GM18909 (cell line): ENCODE measurements around the gene ATP6V0A4.

Source experiments
- ATAC-seq: cut with Tn5 transposase; IDR thresholded peaks from one replicate; pipeline ENCODE4 v1.9.1; 2021; ENCODE audit warnings: mild to moderate bottlenecking; ENCODE audit not compliant: unreplicated experiment, poor library complexity

Gene ATP6V0A4

GRCh38 chr7:138665249-138665648 lies 132.7 kb downstream of the ATP6V0A4 start:
- no peak for ATAC-seq

DNA sequence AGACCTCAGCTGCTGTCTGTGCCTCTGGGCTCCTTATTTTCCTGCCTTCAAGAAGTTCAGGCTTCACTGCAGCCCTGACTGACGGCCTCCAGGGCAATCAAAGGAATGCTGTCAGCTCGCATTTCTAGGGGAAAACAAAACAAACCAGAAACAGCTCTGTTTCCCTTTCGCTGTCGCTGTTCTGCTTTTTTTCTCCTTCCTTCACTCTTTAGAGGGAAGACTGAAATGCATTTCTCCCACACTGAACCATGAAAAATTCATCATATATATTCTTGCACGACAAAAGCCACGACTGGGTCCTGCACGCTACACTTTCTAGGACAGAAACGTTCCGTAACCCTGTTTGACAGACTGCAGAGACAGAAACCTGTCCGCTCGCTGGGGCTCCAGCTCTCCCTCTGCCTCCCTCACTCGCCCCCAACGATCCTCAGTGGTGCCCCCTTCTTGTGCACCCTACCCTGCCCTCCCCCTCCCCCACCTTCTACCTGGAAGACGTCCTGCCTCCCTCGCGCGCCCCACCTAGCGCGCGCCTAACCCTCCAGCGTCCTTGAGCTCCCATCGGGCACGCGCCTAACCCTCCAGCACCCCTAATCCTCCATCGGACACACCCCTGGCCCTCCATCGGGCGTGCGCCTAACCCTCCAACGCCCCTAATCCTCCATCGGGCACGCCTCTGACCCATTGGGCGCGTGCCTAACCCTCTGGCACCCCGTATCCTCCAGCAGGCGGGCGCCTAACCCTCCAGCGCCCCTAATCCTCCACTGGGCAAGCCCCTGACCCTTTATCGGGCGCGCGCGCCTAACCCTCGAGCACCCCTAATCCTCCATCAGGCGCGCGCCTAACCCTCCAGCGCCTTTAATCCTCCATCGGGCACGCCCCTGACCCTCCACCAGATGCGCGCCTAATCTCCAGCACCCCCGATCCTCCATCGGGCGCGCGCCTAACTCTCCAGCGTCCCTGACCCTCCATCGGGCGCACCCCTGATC lies 134.0 kb downstream of the ATP6V0A4 start:
- no peak for ATAC-seq

DNA sequence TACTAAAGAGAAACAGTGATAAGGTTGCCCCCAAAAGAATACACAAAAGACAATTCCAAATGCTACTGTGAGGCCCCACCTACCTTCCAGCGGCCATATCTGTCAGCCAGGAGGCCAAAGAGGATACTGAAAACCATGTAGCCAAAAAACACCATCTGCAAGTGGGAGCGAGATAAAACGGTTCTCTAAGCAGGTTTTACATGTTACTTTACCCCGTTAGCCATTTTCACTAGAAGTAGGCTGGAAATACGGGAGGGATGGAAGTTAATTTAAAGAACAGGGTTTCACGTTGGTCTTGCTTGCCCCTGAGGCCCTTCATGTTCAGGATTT lies 135.0 kb downstream of the ATP6V0A4 start:
- no peak for ATAC-seq

- no peak for ATAC-seq
Observed at GRCh38 chr7:138662076-138662990, 135.7 kb downstream of the ATP6V0A4 start.

- no peak for ATAC-seq
Observed at GRCh38 chr7:138661069-138661635, 136.8 kb downstream of the ATP6V0A4 start.

GRCh38 chr7:138658889-138659288 lies 139.1 kb downstream of the ATP6V0A4 start:
- no peak for ATAC-seq

DNA sequence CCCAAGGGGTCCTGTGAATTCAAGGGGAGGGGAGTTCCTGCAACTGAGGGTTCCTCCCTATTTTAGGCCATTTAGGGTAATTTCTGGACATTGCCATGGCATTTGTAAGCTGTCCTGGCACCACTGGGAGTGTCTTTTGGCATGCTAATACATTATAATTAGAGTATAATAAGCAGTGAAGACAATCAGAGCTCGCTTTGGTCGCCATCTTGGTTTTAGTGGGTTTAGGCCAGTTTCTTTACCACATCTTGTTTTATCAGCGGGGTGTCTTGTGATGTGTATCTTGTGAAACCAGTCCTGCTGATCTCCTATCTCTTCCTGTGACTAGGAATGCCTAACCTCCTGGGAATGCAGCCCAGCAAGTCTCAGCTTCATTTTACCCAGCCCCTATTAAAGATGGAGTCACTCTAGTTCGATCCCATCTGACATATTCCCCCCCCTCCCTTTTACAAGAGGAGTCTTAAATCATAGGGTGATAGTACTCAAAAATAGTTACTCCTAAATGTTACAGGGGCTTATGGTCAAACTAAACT lies 140.1 kb downstream of the ATP6V0A4 start:
- no peak for ATAC-seq

DNA sequence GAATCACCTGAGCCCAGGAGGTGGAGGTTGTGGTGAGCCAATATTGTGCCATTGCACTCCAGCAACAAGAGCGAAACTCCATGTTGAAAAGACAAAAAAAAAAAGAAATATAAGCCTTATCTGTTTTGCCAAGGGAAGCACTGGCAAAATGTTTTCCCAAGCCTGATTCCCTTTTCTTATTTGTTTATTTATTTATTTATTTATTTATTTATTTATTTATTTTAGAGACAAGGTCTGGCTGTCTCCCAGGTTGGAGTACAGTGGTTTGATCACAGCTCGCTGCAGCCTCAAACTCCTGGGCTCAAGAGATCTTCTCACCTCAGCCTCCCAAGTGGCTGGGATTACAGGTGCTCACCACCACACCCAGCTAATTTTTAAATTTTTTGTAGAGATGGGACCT lies 141.0 kb downstream of the ATP6V0A4 start:
- no peak for ATAC-seq
